ENCODE data around the gene TUBGCP3.

Gene TUBGCP3

GRCh38 chr13:112532837-112533745, 54.9 kb downstream of the TUBGCP3 start:
- TF ChIP-seq CTCF (IDR thresholded peaks at IDR 0.05; ENCODE audit: extremely low read depth, insufficient read depth, missing control alignments): no peak
- no peak for DNase-seq (ENCODE audit: low spot score)
- in situ Hi-C loops (cut with MboI; ENCODE audit: low pct_unique_long_range_greater_than_20kb, low sequenced_read_pairs, unreplicated experiment): no loop called here

GRCh38 chr13:112531263-112531794, 56.6 kb downstream of the TUBGCP3 start:
- no peak for TF ChIP-seq CTCF (IDR thresholded peaks at IDR 0.05; ENCODE audit: extremely low read depth, insufficient read depth, missing control alignments)
- in situ Hi-C loops (cut with MboI; ENCODE audit: low pct_unique_long_range_greater_than_20kb, low sequenced_read_pairs, unreplicated experiment): no loop called here
- no peak for DNase-seq (ENCODE audit: low spot score)

- no peak for TF ChIP-seq CTCF (IDR thresholded peaks at IDR 0.05; ENCODE audit: extremely low read depth, insufficient read depth, missing control alignments)
- in situ Hi-C loops (cut with MboI; ENCODE audit: low pct_unique_long_range_greater_than_20kb, low sequenced_read_pairs, unreplicated experiment): no loop called here
- DNase-seq (ENCODE audit: low spot score): no peak
Observed at GRCh38 chr13:112530861-112531260, 57.1 kb downstream of the TUBGCP3 start.

GRCh38 chr13:112529216-112529615, 58.7 kb downstream of the TUBGCP3 start:
- DNase-seq (ENCODE audit: low spot score): no peak
- in situ Hi-C loops (cut with MboI; ENCODE audit: low pct_unique_long_range_greater_than_20kb, low sequenced_read_pairs, unreplicated experiment): no loop called here
- TF ChIP-seq CTCF (IDR thresholded peaks at IDR 0.05; ENCODE audit: extremely low read depth, insufficient read depth, missing control alignments): no peak

- in situ Hi-C loops (cut with MboI; ENCODE audit: low pct_unique_long_range_greater_than_20kb, low sequenced_read_pairs, unreplicated experiment): no loop called here
- no peak for DNase-seq (ENCODE audit: low spot score)
- TF ChIP-seq CTCF (IDR thresholded peaks at IDR 0.05; ENCODE audit: extremely low read depth, insufficient read depth, missing control alignments): no peak
Observed at GRCh38 chr13:112526146-112526853, 61.7 kb downstream of the TUBGCP3 start.

GRCh38 chr13:112525356-112525945, 62.5 kb downstream of the TUBGCP3 start:
- TF ChIP-seq CTCF (IDR thresholded peaks at IDR 0.05; ENCODE audit: extremely low read depth, insufficient read depth, missing control alignments): no peak
- DNase-seq (ENCODE audit: low spot score): no peak
- in situ Hi-C loops (cut with MboI; ENCODE audit: low pct_unique_long_range_greater_than_20kb, low sequenced_read_pairs, unreplicated experiment): no loop called here
